NOMO-1 (cell line): ENCODE data around the gene SRGAP1.
A peak's percentile ranks its signal among the peaks of the same experiment; 100 is the strongest.
"Not testable (repeated sequence)": the region's sequence is repeated elsewhere in the genome, so short reads cannot be mapped to it uniquely, and the experiment has no call there.

Experiments
- DNase-seq, 2 experiments: peaks; one replicate each; lab custom pipeline; 2025; ENCODE audit not compliant: unreplicated experiment in 2 of 2; lab: John Stamatoyannopoulos, UW

Gene SRGAP1

DNA sequence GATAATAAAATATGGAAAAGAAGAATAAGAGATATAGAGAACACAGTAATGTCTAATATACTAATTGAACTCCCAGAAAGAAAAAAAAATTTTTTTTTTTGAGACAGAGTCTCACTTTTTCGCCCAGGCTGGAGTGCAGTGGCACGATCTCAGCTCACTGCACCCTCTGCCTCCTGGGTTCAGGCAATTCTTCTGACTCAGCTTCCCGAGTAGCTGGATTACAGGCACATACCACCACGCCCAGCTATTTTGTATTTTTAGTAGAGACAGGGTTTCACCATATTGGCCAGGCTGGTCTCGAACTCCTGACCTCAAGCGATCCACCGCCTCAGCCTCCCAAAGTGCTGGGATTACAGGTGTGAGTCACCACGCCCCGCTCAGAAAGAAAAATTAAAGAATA, 232.1 kb downstream of the SRGAP1 start:
- DNase-seq = not testable (repeated sequence)

DNA sequence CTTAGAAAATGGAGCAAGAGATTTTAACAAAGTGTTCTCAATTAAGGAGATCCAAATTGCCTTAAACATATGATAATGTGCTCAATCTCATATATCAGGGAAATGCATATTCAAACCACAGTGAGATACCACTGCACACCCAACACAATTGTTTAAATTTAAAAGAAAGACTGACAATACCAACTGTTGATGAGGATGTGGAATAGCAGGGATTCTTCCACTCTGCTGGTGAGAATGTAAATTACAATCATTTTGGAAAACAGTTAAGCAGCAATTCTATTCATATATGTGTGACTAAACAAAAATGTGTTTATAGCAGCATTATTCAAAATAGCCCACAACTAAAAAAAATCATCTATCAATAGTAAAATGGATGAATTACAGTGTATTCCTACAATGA, 233.4 kb downstream of the SRGAP1 start:
- DNase-seq = no peak

DNA sequence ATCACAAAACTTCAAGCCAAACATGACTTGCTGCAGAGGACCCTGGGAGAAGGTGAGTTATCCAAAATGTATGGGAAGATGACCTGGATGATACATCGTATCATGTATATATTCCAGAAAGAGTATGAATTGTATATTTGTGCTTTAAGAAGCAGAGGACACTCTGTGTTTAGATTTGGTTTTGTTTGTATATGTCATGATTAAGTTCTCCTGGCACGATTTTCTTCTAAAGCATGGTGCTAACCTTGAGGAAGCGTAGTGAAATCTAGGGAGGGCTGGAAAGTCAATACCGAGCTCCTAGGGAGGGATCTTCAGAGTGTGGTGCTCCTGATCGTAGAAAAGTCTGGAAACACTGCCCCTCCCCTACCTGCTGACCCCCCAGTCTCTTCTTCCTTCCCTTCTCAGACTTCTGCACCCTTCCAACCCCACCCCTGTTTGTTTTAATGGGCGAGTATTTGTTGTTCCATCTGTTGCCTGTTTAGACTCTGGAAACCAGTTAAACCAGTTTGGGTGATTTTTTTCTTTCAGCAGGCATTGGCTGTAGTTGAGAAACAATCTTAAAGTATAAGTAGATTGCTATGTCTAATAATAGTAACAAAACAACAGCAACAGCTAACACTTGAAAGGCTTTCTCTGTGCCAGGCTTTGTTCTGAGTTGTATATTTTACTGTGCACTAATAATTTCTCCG, 236.0 kb downstream of the SRGAP1 start:
- no peak for DNase-seq

GRCh38 chr12:64081008-64081404, 236.5 kb downstream of the SRGAP1 start:
- no peak for DNase-seq

GRCh38 chr12:64082116-64082515, 237.6 kb downstream of the SRGAP1 start:
- DNase-seq = no peak

DNA sequence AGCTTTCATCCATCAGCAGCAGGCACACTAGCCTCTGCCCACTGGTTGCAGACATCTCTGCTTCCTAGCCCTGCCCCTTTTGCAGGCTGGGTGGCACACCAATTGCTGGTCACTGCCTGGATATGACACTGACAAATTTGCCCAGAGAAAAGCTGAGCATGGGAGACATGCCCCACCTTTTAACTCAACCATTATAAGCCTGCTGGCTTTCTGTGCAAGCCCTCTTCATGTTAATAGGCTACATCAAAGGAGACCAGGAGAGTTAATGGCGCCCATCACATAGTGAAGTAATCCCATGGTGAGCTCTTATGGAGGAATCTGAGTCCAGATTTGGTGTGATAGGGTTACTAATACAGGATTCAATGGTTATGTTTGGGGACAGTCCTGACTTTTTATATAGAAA, 238.4 kb downstream of the SRGAP1 start:
- DNase-seq = no peak

GRCh38 chr12:64083285-64084210, 239.0 kb downstream of the SRGAP1 start:
- DNase-seq = no peak

GRCh38 chr12:64085154-64085553, 240.7 kb downstream of the SRGAP1 start:
- DNase-seq = no peak

DNA sequence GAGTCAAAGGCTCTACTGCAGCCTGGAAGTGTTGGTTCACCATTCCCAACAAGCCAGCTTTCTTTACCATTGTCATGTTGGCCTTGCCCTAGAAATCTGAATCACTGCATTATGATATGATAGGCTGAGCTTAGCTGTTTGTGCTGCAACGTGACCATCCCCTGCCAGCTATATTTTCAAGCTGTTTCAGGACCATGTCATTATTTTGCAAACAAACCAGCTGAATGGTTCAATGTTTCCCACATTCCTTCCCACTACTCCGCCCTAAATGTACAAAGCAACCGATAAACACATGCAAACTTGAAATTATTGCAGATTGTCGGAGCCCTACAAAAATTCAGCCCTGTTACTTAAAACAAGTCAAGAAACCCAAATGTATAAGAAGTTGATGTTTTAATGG, 241.5 kb downstream of the SRGAP1 start:
- DNase-seq = no peak

GRCh38 chr12:64086946-64087345, 242.4 kb downstream of the SRGAP1 start:
- DNase-seq = no peak

- no peak for DNase-seq
Observed at GRCh38 chr12:64087761-64088160, 243.3 kb downstream of the SRGAP1 start.

- DNase-seq = peak; percentile 64 to 94
Observed at GRCh38 chr12:64088431-64089349, 244.2 kb downstream of the SRGAP1 start.

- DNase-seq = no peak
Observed at GRCh38 chr12:64090047-64090446, 245.5 kb downstream of the SRGAP1 start.

GRCh38 chr12:64091186-64091585, 246.7 kb downstream of the SRGAP1 start:
- DNase-seq = no peak

DNA sequence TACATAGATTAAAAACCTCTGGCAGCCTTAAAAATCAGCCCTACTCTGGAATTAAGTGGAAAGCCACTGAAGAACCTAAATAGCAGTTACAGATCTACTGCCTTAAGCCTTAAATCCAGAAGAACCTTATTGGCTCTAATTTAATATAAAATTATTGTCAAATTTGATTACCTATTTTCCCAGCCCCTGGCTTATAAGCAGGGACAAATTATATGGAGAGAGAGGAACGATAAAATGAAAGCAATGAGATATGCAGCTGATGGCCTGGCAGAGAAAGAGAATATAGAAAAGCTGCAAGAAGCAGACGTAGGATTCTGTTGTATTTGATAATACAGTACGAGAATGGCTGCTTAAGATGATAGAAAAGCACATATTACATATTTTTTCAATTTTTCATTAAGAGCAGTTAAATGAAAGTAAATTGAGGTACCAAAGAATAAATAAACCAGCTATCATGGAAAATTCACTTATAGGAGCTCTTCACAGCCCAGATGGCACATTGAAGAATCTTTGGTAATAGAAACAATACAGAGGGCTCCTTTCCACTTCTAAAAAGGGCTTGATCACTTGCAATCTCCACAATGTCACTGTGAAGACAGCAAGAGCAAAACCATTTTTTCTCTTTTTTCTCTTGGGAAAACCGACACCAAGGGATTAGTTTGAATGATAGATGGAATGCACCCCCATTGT, 248.2 kb downstream of the SRGAP1 start:
- DNase-seq = no peak

- no peak for DNase-seq
Observed at GRCh38 chr12:64093689-64094088, 249.2 kb downstream of the SRGAP1 start.

GRCh38 chr12:64097366-64098105, 253.0 kb downstream of the SRGAP1 start:
- DNase-seq = no peak

DNA sequence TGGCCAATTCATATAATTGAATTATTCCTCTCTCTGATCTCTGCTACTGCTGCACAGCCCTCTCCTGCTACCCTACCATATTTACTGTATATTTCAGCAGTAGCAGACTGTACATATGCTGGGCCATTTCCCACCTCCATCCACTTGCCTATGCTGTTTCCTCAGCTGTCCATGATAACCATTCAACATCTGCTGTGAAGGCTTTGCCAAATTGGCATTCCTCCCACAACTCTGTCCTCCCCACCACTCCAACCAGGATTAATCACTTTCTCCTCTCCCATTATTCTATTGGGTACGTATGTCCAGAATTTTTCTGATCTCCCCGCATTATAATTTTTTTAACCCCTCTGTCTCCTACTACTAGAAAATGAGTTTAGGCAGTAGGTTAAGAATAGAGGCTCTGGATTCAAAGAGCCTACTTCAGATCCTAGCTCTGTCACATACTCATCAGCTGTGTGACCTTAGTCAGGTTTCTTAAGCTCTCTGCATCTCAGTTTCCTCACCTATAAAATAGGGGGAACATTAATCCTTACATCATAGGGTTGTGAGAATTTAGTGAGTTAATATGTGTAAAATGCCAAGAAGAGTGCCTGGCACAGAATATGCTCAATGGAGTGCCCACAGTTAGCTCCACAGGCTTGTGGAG, 254.3 kb downstream of the SRGAP1 start:
- DNase-seq = no peak

DNA sequence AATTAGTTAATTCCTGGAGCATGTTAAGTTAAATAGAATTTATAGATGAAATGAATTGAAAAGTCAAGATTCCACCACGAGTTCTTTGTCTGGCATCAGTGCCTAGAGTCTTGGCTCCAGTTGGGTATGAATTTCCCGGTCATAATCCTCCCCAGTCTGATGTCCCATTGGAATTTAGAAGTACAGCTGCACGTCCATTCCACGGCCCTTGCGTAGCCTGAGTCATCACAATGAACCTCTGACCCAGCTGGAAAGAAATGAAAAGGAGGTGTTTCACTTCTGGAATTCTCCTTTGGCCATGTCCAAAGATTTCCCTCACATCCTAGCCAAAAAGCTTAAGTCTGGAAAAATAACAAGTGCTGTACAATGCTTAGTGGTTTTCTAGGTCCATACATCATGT, 254.9 kb downstream of the SRGAP1 start:
- no peak for DNase-seq
